WTC11 (cell line): Measurements from ENCODE around the gene ZNF830.

Source experiments
- ATF6 ChIP-seq: sonication (generic); formaldehyde crosslinking; IDR thresholded peaks from 2 replicates; pipeline ENCODE4 v1.8.1; 2023; ENCODE audit warnings: mild to moderate bottlenecking, missing genetic modification reagents
- CREM ChIP-seq: sonication (generic); formaldehyde crosslinking; IDR thresholded peaks from 2 replicates; pipeline ENCODE4 v1.8.1; 2022; ENCODE audit warnings: mild to moderate bottlenecking, missing genetic modification reagents, moderate library complexity
- CTCF ChIP-seq: fragments of 200-600 bp; IDR thresholded peaks from 2 replicates; pipeline ENCODE4 v1.8.0; 2022; ENCODE audit warnings: antibody characterized with exemption
- E2F1 ChIP-seq: sonication (generic); formaldehyde crosslinking; IDR thresholded peaks from 2 replicates; pipeline ENCODE4 v1.8.0; 2022; ENCODE audit warnings: mild to moderate bottlenecking, missing genetic modification reagents
- ETV6 ChIP-seq: sonication (generic); formaldehyde crosslinking; IDR thresholded peaks from 2 replicates; pipeline ENCODE4 v1.8.1; 2022; ENCODE audit warnings: mild to moderate bottlenecking, missing genetic modification reagents
- FOXP1 ChIP-seq: sonication (generic); formaldehyde crosslinking; IDR thresholded peaks from 2 replicates; pipeline ENCODE4 v1.8.0; 2022; ENCODE audit warnings: missing genetic modification reagents, mild to moderate bottlenecking, moderate library complexity, borderline replicate concordance
- MAX ChIP-seq: sonication (generic); formaldehyde crosslinking; IDR thresholded peaks from 2 replicates; pipeline ENCODE4 v1.8.0; 2022; ENCODE audit warnings: mild to moderate bottlenecking, missing genetic modification reagents
- MYBL2 ChIP-seq: sonication (generic); formaldehyde crosslinking; IDR thresholded peaks from 2 replicates; pipeline ENCODE4 v1.8.1; 2023; ENCODE audit warnings: mild to moderate bottlenecking, moderate library complexity, missing genetic modification reagents
- NFE2L1 ChIP-seq: sonication (generic); formaldehyde crosslinking; IDR thresholded peaks from 2 replicates; pipeline ENCODE4 v1.8.1; 2023; ENCODE audit warnings: missing genetic modification reagents
- NR2C2 ChIP-seq: sonication (generic); formaldehyde crosslinking; IDR thresholded peaks from 2 replicates; pipeline ENCODE4 v1.8.0; 2022; ENCODE audit warnings: mild to moderate bottlenecking, missing genetic modification reagents
- PRDM15 ChIP-seq: sonication (generic); formaldehyde crosslinking; IDR thresholded peaks from 2 replicates; pipeline ENCODE4 v1.8.0; 2022; ENCODE audit warnings: missing genetic modification reagents
- SMAD3 ChIP-seq: sonication (generic); formaldehyde crosslinking; IDR thresholded peaks from 2 replicates; pipeline ENCODE4 v1.8.0; 2022; ENCODE audit warnings: missing genetic modification reagents, mild to moderate bottlenecking, borderline replicate concordance
- SP1 ChIP-seq: sonication (generic); formaldehyde crosslinking; conservative IDR thresholded peaks from 2 replicates; pipeline ENCODE4 v1.8.1; 2022; ENCODE audit warnings: missing genetic modification reagents

GRCh38 chr17:34980681-34981537 lies 19.6 kb downstream of the ZNF830 start:
- no peak for TF ChIP-seq MAX (CRISPR knock-in tag)
- peak; percentile 78 for TF ChIP-seq PRDM15 (CRISPR knock-in tag)
- TF ChIP-seq CTCF: no peak
- TF ChIP-seq E2F1 (CRISPR knock-in tag): no peak
- 0 out of 2 replicates have a peak, but pooled peaks have one; percentile 12 for TF ChIP-seq FOXP1
- 0 out of 2 replicates have a peak, but pooled peaks have one; percentile 17 for TF ChIP-seq MYBL2 (CRISPR knock-in tag)
- no peak for TF ChIP-seq NR2C2 (CRISPR knock-in tag)
- peak; percentile 3; the same call in 1 of the 2 replicates for TF ChIP-seq SP1 (CRISPR knock-in tag)
- TF ChIP-seq NFE2L1 (CRISPR knock-in tag): no peak
- no peak for TF ChIP-seq ATF6 (CRISPR knock-in tag)
- TF ChIP-seq ETV6 (CRISPR knock-in tag): no peak
- 0 out of 2 replicates have a peak, but pooled peaks have one; percentile 61 for TF ChIP-seq CREM (CRISPR knock-in tag)
- TF ChIP-seq SMAD3 (CRISPR knock-in tag): no peak
